Measurements from ENCODE around the gene PCDHA3.
"Not testable (repeated sequence)": the region's sequence is repeated elsewhere in the genome, so short reads cannot be mapped to it uniquely, and the experiment has no call there.

The PCDHA3 gene

GRCh38 chr5:140827704-140828361 is 27.0 kb downstream of the PCDHA3 start, which contains the start of gene PCDHA6:
PCDHA6 (plus strand) TSS chr5:140827960; CDS start chr5:140828092, 132 bp downstream.
- H3K27ac ChIP-seq, result no peak within 1 kb of the TSS
- TF ChIP-seq CTCF (IDR thresholded peaks at IDR 0.05) (no peak), ZFX (IDR thresholded peaks at IDR 0.05; ENCODE audit: borderline replicate concordance) (no peak)

GRCh38 chr5:140828362-140828737 is 27.5 kb downstream of the PCDHA3 start:
- TF ChIP-seq CTCF (IDR thresholded peaks at IDR 0.05) (no peak), ZFX (IDR thresholded peaks at IDR 0.05; ENCODE audit: borderline replicate concordance) (no peak)
- H3K27ac ChIP-seq, result no peak overlapping the region

DNA sequence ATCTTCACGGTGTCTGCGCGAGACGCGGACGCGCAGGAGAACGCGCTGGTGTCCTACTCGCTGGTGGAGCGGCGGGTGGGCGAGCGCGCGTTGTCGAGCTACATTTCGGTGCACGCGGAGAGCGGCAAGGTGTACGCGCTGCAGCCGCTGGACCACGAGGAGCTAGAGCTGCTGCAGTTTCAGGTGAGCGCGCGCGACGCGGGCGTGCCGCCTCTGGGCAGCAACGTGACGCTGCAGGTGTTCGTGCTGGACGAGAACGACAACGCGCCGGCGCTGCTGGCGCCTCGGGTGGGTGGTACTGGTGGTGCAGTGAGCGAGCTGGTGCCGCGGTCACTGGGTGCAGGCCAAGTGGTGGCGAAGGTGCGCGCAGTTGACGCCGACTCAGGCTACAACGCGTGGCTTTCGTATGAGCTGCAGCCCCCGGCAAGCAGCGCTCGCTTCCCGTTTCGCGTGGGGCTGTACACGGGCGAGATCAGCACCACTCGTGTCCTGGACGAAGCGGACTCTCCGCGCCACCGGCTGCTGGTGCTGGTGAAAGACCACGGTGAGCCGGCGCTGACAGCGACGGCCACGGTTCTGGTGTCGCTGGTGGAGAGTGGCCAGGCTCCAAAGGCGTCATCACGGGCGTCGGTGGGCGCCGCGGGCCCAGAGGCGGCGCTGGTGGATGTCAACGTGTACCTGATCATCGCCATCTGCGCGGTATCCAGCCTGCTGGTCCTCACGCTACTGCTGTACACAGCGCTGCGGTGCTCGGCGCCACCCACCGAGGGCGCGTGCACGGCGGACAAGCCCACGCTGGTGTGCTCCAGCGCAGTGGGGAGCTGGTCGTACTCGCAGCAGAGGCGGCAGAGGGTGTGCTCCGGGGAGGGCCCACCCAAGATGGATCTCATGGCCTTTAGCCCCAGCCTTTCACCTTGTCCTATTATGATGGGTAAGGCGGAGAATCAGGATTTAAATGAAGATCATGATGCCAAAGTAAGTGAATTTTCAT is 28.9 kb downstream of the PCDHA3 start:
- H3K27ac ChIP-seq, result not testable (repeated sequence)

GRCh38 chr5:140833993-140834392 is 33.1 kb downstream of the PCDHA3 start, which contains the start of gene PCDHA7:
PCDHA7 (plus strand) TSS chr5:140834269; CDS start chr5:140834384, 115 bp downstream.
- TF ChIP-seq CTCF (IDR thresholded peaks at IDR 0.05) (no peak), ZFX (IDR thresholded peaks at IDR 0.05; ENCODE audit: borderline replicate concordance) (no peak)
- no peak within 1 kb of the TSS for H3K27ac ChIP-seq

GRCh38 chr5:140834439-140835008 is 33.7 kb downstream of the PCDHA3 start:
- not testable (repeated sequence) for H3K27ac ChIP-seq

DNA sequence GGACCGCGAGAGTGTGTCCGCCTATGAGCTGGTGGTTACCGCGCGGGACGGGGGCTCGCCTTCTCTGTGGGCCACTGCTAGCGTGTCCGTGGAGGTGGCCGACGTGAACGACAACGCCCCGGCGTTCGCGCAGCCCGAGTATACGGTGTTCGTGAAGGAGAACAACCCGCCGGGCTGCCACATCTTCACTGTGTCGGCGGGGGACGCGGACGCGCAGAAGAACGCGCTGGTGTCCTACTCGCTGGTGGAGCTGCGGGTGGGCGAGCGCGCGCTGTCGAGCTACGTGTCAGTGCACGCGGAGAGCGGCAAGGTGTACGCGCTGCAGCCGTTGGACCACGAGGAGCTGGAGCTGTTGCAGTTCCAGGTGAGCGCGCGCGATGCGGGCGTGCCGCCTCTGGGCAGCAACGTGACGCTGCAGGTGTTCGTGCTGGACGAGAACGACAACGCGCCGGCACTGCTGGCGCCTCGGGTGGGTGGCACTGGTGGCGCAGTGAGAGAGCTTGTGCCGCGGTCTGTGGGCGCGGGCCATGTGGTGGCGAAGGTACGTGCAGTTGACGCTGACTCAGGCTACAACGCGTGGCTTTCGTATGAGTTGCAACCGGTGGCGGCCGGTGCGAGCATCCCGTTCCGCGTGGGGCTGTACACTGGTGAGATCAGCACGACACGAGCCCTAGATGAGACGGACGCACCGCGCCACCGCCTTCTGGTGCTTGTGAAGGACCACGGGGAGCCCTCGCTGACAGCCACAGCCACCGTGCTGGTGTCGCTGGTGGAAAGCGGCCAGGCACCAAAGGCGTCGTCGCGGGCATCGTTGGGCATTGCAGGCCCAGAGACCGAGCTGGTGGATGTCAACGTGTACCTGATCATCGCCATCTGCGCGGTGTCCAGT is 35.0 kb downstream of the PCDHA3 start:
- TF ChIP-seq ZFX (IDR thresholded peaks at IDR 0.05; ENCODE audit: borderline replicate concordance) (no peak), CTCF (IDR thresholded peaks at IDR 0.05) (no peak)

GRCh38 chr5:140840978-140841962 is 40.4 kb downstream of the PCDHA3 start, which contains the start of gene PCDHA8:
PCDHA8 (plus strand) TSS chr5:140841187; CDS start chr5:140841322, 135 bp downstream.
- peak within 1 kb of the TSS; percentile 67 for H3K27ac ChIP-seq
- TF ChIP-seq CTCF (IDR thresholded peaks at IDR 0.05), result peak; percentile 88
- TF ChIP-seq ZFX (IDR thresholded peaks at IDR 0.05; ENCODE audit: borderline replicate concordance), result no peak

More for the DNA sequence above, 35.0 kb downstream of the PCDHA3 start:
- H3K27ac ChIP-seq, result no peak overlapping the region

All from 22Rv1 (cell line).